HG02840 (cell line): ENCODE results near the gene MTUS2.

Source experiments
- ATAC-seq: cut with Tn5 transposase; IDR thresholded peaks from one replicate; pipeline ENCODE4 v1.9.1; 2021; ENCODE audit warnings: mild to moderate bottlenecking, moderate library complexity, moderate number of reproducible peaks; ENCODE audit not compliant: unreplicated experiment, low FRiP score

Gene MTUS2

GRCh38 chr13:28820099-28821051 lies at the start of gene MTUS2:
TSS of gene MTUS2 (plus strand) at chr13:28820339.
- ATAC-seq = no peak

- ATAC-seq = no peak
Observed at GRCh38 chr13:28778308-28779215, 41.6 kb upstream of the MTUS2 start.

GRCh38 chr13:28792992-28793391 lies 27.1 kb upstream of the MTUS2 start:
- no peak for ATAC-seq

- ATAC-seq = no peak
Observed at GRCh38 chr13:28794396-28794795, 25.7 kb upstream of the MTUS2 start.

GRCh38 chr13:28796938-28797257 lies 23.2 kb upstream of the MTUS2 start:
- ATAC-seq = no peak

- no peak for ATAC-seq
Observed at GRCh38 chr13:28805193-28805819, 14.8 kb upstream of the MTUS2 start.

- ATAC-seq = no peak
Observed at GRCh38 chr13:28817204-28817603, 2.9 kb upstream of the MTUS2 start.

GRCh38 chr13:28819046-28819730 lies 951 bp upstream of the MTUS2 start:
- ATAC-seq = no peak

- no peak for ATAC-seq
Observed at GRCh38 chr13:28819735-28820098, 422 bp upstream of the MTUS2 start.

GRCh38 chr13:28822151-28822550 lies 2.0 kb downstream of the MTUS2 start:
- no peak for ATAC-seq

GRCh38 chr13:28822801-28823200 lies 2.7 kb downstream of the MTUS2 start:
- no peak for ATAC-seq

- no peak for ATAC-seq
Observed at GRCh38 chr13:28825379-28825778, 5.2 kb downstream of the MTUS2 start.

GRCh38 chr13:28826368-28826767 lies 6.2 kb downstream of the MTUS2 start:
- ATAC-seq = no peak

GRCh38 chr13:28830580-28830979 lies 10.4 kb downstream of the MTUS2 start:
- ATAC-seq = no peak

GRCh38 chr13:28831117-28831516 lies 11.0 kb downstream of the MTUS2 start:
- ATAC-seq = no peak

GRCh38 chr13:28837111-28837510 lies 17.0 kb downstream of the MTUS2 start:
- no peak for ATAC-seq

- no peak for ATAC-seq
Observed at GRCh38 chr13:28843639-28844038, 23.5 kb downstream of the MTUS2 start.

- no peak for ATAC-seq
Observed at GRCh38 chr13:28849441-28849840, 29.3 kb downstream of the MTUS2 start.

GRCh38 chr13:28850226-28850625 lies 30.1 kb downstream of the MTUS2 start:
- ATAC-seq = no peak

- ATAC-seq = no peak
Observed at GRCh38 chr13:28851422-28851821, 31.3 kb downstream of the MTUS2 start.
